HG02610 (cell line): Measurements from ENCODE around the gene CDH12.
"Not testable (repeated sequence)": the region's sequence is repeated elsewhere in the genome, so short reads cannot be mapped to it uniquely, and the experiment has no call there.

ENCODE experiments used
- ATAC-seq: cut with Tn5 transposase; IDR thresholded peaks from one replicate; pipeline ENCODE4 v1.9.1; 2021; ENCODE audit warnings: mild to moderate bottlenecking, moderate library complexity; ENCODE audit not compliant: unreplicated experiment

Gene CDH12

DNA sequence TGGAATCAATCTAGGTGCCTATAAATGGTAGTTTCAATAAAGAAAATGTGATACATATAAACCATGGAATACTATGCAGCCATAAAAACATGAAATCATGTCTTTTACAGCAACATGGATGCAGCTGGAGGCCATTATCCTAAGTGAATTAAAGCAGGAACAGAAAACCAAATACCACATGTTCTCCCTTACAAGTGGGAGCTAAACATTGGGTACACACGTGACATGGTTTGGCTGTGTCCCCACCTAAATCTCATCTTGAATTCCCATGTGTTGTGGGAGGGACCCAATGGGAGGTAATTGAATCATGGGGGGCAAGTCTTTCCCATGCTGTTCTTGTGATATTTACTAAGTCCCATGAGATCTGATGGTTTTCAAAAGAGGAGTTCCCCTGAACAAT lies 78.9 kb downstream of the CDH12 start:
- not testable (repeated sequence) for ATAC-seq

DNA sequence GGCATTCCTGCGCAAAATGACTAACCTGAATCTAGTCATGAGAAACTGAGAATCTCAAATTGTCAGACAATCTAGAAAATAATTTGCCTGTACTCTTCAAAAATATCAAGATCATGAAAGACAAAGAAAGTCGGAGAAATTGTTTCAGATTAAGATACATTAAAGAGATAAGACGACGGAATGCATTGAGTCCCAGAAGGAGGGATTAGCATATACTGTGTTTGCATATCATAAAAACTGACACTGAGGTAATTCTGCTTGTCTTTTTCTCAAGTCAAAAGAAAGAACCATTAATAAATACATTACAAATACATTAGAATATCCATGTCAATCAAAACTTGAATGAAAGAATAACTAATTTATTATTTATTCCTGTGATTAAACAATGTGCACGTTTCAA lies 88.4 kb downstream of the CDH12 start:
- ATAC-seq: no peak

DNA sequence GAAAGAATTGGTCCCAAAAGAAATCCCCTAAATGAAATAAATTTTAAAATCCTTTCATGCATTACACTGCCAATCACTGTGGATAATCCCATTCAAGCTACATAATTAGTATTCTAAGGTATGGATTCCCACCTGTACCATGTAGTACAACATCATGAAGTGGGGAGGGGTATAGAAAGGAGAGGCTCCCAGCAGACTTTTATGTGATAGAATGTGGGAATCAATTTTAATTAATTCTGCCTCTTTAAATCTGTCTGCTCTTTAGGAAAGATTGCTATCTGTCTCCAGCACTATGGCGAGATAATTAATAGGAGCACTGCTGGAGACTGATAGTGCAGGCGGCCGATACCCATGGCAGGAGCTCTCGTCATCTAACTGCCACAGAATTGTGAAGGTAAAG lies 95.4 kb downstream of the CDH12 start:
- ATAC-seq: no peak

DNA sequence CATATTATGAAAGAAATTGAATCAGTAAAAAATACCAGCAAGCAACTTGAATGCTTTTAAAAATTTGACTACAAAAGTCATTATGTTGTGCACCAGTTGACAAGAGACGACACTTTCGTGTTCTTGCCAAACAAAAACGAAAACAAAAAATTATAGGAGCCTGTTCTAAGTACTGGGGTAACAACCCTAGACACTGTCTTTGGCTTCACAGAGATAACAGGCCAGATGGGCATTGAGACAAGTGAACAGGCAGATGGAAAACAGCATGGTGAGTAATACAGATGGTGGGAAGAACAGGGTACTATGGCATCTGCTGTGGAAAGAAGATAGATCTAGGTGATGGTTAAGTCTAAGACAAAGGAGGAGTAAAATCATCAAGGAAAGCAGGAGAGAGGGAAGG lies 99.0 kb downstream of the CDH12 start:
- ATAC-seq: no peak

DNA sequence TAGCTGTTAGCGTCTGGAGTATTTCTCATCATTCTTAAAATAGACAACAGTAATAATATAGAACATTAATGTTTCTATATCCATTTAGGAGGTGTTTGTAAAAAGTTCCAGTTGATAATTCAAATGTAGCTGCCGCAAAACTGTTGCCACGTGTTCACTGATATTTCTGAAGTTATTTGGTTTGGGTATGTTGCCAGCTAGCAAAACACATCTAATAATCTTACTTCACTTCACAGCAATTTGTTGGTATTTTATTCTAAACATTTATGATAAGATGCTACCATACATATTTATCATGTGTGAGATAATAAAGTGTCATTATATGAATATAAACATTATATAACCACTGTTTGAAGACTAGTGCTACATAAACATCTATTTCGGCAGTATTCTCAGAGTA lies 101.6 kb downstream of the CDH12 start:
- ATAC-seq: no peak

DNA sequence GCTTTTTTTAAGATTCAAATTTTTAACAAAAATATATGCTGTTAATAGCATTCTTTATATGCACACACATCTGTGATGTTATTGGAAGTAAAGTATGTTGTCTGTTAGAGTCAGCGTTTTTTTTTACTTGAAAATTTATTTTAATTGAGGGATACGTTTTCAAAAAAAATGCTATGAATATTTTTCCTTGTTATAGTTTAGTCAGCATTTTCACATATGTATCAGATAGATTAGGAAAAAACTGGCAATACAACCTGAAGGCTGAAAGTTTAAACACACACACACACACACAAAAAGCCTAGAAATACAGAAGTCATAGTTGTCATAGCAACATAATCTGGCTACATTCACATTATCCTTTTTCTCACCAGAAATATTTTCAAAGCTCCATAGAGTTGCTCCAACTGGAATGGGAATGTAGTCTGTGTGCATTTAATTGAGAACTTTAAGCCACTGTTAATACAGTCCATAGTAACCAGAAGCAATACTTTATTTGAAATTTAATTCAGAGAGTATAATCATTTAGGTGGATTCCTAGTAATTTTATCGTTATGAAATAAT lies 116.6 kb downstream of the CDH12 start:
- no peak for ATAC-seq

DNA sequence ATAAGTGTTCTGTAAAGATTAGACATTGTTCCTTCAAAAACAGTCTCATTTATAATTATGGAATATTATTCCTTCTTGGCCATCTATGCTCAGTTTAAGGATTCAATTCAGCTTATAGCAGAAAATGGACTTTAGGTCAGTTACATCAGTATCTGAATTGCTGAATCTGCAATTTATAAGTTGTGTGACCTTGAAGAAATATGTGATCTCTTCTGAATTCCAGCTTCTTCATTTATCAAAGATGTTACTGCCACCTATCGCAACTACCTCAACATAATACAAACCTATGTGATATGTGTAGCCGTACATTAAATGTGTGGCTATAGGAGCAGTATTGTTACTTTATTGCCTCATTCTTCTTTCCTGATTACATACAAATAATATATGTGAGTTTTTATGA lies 118.2 kb downstream of the CDH12 start:
- ATAC-seq: no peak

DNA sequence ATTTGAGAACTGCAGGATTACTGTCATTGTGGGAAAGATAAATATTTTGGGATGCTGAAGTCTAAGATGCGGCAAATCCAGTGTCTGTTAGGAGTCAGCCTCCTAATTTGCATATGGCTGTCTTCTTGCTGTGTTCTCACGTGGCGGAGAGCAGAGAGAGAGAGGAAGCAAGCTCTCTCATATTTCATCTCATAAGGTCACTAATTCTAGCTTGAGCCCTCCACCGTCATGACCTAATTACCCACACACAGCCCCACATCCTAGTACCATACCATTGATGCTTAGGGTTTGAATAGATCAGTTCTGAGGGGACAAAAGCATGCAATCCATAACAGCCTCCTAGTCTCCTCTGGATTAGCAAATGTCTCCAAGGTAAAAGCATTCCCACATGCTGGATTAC lies 124.5 kb downstream of the CDH12 start:
- ATAC-seq: no peak

DNA sequence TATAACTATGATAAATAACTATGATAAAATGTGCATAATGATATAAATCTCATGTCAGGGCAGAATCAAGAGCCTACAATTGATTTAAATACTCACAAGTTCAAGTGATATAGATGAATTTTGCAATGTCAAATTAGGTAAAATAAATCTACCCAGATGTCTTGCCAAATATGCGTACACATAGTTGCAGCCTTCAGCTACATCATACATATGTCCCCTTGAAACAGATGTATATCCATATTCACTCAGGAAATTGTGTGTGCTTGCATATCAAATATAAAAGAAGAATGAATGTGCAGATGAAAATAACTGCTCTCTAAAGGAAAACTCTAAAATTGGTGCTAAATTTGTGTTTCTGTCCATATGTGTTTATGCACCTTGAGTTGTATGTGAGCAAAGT lies 130.7 kb downstream of the CDH12 start:
- ATAC-seq: no peak

DNA sequence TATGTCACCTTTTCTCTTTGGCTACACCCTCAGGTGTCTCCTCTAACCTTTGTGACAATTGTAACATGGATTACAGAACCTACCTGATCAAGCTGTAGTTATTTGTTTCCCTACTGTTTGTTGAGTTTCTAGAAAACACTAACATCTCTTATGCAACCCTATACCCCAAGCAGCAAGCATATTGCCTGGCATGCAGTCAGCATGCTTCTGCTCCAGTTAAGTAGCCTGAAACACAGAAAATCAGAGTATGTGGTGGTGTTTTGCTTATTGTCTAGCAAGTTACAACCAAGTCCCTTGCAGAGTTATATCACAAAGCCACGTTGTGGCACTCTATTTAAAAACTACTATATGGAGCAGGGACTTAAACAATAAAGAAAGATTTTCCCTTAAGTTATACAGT lies 131.1 kb downstream of the CDH12 start:
- no peak for ATAC-seq

DNA sequence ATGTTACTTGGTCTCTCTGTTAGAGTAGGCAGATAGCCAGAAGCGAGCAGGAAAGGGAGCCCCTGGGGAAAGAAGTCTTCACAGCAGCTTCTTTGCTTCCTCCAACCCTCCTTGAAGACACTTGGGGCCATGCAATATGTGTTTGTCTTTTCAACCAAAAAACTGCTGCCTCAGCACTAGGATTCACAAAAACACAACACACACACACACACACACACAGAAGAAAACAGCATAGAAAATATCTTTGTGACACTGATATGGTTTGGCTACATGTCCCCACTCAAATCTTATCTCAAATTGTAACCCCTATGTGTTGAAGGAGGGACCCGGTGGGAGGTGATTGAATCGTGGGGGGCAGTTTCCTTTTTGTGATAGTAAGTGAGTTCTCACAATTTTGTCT lies 133.3 kb downstream of the CDH12 start:
- ATAC-seq: no peak

DNA sequence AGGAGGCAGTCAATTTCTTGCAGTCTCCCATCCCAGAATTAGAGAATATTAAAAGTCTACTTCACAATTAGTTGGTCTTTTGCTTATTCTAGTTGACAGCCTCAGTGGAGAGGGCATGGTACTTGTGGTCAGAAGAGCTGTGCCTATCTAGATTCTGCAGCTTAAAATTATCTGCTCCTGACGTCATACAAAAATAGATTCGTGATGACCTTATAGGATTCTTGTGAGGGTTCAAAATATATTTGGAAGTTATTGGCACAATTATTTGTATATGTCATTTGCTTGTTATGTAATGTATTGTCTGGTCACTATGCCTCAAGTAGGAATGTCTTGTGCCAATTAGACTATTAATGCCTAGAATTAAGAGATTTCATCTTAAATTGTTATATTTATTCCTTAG lies 142.5 kb downstream of the CDH12 start:
- ATAC-seq: no peak

DNA sequence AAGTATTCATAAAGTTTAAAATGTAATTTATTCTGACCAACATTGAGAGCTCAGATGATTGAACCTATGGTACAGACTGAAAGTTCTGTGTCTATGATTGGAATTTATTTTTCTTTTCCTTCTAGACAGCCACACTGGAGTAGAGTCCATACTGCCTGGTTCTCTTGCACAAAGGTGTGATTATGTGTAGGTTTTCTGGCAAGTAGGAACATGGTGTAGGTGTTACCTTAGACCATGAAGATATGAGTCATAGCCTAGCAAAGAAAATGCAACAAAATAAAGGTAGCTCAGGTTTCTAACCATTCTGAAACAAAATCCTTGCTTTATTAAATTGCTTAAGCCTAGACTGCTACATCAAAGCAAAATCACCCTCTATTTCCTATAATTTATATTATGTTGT lies 143.4 kb downstream of the CDH12 start:
- ATAC-seq: no peak

DNA sequence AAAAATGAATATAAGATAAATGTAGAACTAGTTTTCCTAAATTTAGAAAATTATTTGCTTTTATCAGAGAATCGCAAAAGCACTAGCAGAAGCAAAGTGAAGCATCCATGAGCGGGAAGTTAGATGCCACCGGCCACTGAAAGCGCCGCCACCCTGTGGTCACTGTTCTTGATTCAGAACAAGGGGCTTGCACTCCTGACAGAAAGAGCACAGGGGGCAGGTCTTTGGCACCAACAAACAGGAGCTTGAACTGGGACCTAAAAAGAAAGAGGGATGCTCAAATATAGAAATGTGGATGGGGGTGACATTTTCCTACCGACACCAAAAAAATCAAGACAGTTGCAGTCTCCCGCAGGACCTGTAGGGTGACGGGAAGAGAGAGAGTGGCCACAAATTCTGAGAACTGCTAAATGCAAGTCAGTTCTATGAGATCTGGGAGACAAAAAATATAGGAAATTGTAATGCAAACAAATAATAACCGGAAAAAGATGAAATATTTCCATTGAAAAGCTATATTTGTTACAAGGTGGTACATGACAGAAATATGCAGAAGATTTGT lies 144.3 kb downstream of the CDH12 start:
- ATAC-seq: no peak

DNA sequence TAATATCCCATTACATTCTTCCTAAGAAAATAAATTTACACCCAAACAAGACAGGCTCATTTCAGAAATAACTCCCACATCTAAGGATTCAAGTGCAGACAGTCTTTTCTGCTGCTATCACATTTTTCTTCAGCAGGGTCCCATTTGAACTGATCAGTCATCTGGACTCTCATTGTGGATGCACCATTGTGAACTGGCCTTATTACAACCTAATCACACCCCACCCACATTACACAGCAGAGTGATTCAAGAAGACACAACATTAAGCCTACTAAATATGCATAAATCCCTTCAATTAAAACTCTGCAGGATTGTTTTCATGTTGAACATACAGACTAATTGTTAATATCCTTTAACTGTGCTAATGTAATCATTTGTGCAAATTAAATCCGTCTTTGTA lies 146.2 kb downstream of the CDH12 start:
- no peak for ATAC-seq

DNA sequence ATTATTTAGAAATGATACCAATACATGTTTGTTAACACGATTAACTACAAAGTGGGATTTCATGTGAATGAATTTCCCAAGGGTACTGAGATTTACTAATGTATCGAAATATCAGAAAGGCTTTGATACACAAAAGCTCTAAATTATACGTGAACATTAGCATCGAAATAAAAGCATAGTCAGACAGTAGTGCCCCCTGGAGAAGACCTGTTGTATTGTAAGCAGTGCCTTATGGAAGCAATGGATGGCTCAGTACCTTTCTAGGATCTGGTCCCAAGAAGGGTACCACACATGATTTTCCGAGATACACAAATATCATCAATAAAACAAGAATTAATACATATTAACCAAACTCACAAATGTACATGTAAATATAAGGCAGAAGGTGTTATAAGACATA lies 153.8 kb downstream of the CDH12 start:
- no peak for ATAC-seq

DNA sequence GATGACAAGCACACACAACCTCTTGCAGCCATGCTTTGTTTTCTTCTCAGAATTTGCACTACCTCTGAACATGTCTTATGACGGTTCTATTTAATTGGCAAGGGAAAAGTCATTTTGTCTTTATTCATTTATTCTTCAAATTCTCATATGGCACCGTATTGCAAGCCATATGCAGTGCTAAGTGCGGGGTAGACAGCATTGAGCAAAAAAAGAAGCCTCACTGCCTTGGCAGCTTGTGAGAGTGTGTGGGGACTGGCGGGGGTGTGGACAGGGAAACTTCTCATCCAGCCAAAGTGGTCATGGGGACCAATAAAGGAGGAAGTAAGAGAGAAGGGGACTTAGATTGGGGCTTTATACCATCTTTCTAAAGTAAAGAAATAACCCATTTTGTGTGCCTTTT lies 160.0 kb downstream of the CDH12 start:
- ATAC-seq: no peak

DNA sequence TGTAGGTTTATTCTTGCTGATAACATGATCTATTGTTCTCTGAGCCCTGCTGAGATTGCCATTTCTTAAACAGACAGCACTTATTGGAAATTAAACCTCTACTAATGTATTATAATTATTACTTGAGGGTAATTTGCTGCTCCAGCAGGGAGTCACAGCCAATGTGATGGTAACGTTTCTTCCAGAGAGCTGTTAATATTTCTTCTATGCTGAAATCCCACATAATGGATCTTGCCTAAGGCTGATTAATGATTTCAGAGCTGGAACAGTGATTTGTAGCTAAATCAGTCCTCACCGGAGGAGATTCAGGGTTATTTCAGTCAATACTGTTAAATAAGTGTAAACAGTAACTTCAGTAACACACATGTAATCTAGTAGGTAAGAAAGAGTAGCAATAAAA lies 170.1 kb downstream of the CDH12 start:
- ATAC-seq: no peak

DNA sequence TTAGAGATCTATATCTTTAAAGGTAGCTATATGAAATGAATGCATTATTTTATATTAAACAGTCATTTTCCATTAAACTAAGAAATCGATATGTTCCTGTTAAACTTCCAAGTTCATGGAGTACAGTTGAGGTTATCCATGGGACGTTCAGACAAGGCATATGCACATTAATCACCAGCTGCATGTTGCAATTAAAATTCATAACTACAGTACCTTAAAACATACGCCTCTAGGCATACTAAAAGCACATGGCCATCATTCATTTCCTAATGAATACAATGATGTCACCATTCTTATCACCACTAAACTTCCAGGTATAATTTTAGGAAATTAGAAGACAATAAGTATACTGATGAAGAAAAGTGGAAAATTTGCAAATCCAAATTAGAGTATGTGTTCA lies 174.3 kb downstream of the CDH12 start:
- ATAC-seq: no peak

DNA sequence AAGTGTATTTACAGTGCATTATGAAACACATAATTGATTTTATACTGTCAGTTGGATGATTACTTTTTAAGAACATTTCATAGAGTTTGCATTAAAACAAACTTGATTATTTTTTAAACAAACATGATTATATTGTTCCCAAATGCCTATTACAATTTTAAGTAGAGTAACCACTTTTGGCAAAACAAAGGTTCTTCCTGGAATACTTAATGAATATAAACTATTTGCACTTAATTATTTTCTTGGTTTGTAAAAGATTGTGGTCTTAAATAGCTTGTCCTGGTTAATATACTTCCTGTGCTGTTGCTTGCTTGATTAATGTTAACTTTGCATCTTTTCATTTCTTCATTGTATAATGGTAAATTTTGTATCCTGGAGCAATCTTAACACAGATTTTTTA lies 180.0 kb downstream of the CDH12 start:
- no peak for ATAC-seq

DNA sequence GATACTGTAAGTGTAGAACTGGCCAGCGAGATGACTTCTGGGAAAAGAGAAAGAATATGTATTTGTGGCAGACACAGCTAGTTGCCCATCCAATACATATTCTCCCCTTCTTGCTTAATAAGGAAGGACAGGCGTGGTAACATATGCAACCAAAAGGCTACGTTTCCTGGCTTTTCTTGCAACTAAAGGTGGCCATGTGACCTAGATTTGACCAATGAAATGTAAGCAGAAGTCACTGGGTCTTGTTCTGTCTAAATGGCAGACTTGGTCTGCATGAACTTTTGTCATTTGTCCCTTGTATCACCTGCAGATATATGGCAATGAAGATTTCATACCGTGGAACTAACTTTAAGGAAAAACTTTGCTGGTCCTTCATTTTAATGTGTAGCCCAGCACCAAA lies 183.8 kb downstream of the CDH12 start:
- ATAC-seq: peak; percentile 56

DNA sequence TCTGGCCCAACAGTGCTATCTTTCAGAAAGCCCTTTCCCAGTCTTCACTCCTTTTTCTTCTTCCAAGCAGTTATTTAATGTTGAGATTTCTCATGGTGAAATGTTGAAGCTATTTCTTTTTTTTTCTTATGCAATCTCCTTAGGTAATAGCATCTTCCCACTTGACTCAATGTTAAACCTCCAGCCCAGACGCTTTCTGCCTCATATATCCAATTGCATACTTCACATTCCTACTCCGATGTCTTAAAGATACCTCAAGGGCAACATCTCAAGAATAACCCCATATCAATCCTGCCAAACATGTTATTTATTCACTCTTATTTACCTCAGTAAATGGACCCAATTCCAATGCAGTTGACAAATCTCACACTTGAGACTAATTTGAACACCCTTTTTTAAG lies 187.3 kb downstream of the CDH12 start:
- ATAC-seq: no peak

DNA sequence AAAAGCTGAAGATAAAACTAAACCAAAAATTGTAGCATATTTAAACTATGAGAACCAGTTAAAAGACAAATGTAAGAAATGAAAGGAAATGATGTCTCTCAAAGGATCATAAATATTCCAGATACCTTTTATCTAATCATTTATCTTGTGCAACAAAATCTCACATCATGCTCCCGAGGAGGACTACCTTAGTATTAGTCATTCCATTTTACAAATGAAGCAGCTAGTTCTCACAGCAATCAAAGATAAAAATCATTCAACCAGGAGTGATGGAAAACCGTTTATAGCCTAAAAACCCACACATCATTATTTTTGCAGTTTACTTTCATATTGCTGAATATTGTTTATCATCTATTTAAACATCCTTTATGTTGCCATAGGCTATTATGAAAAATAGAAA lies 190.0 kb downstream of the CDH12 start:
- ATAC-seq: no peak

DNA sequence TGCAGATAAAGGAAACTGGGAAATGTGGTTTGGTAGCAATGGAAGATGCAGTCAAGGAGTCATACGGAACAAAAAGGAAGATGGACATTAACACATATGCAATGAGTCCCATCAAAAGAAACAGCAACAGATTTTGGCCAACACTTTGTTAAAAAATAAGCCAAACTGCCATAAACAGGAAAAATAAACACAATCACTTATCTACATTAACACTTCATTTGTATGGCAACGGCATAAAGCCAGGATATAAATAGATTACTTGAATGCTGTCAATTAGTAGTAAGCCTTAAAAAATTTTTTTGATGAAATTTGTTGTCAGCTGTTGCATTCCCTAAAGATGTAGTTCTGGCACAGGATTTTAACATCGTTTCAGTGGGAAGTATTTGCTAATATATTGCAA lies 190.8 kb downstream of the CDH12 start:
- ATAC-seq: no peak
